H9 (cell line): ENCODE results near the gene MOCOS. TPM values are rescaled to one million over a fixed set of nuclear protein-coding genes. Genes with fewer than 3 reads are reported as not detected.

Experiments
- DNase-seq: peaks from one replicate; pipeline ENCODE4 v3.0.0-alpha.2; 2017
- H2AFZ ChIP-seq: one replicate; pipeline ENCODE4 v1.6.1; 2013; ENCODE audit warnings: mild to moderate bottlenecking, low read length, control low read depth, moderate library complexity
- H2AK5ac ChIP-seq: 2 replicates; pipeline ENCODE4 v1.6.1; 2013; ENCODE audit warnings: low read length, control low read depth, mixed read lengths; ENCODE audit not compliant: insufficient read length
- H2BK120ac ChIP-seq: one replicate; pipeline ENCODE4 v1.6.1; 2013; ENCODE audit warnings: low read depth, mild to moderate bottlenecking, low read length, control low read depth, inconsistent platforms; ENCODE audit not compliant: poor library complexity, severe bottlenecking
- H2BK12ac ChIP-seq: 2 replicates; pipeline ENCODE4 v1.6.1; 2013; ENCODE audit warnings: low read length, control low read depth, mixed read lengths, low read depth; ENCODE audit not compliant: insufficient read length
- H2BK15ac ChIP-seq: 2 replicates; pipeline ENCODE4 v1.6.1; 2013; ENCODE audit warnings: low read depth, low read length, control low read depth
- H2BK20ac ChIP-seq: one replicate; pipeline ENCODE4 v1.6.1; 2013; ENCODE audit warnings: low read depth, mild to moderate bottlenecking, low read length, control low read depth, inconsistent platforms; ENCODE audit not compliant: poor library complexity, severe bottlenecking
- H2BK5ac ChIP-seq: 2 replicates; pipeline ENCODE4 v1.6.1; 2013; ENCODE audit warnings: low read length, control low read depth, mixed read lengths; ENCODE audit not compliant: insufficient read length
- H3K14ac ChIP-seq: 2 replicates; pipeline ENCODE4 v1.6.1; 2013; ENCODE audit warnings: low read length, control low read depth; ENCODE audit not compliant: insufficient read depth
- H3K18ac ChIP-seq: 2 replicates; pipeline ENCODE4 v1.6.1; 2013; ENCODE audit warnings: low read depth, mild to moderate bottlenecking, mixed read lengths, low read length, control low read depth; ENCODE audit not compliant: insufficient read length
- H3K23ac ChIP-seq: 2 replicates; pipeline ENCODE4 v1.6.1; 2013; ENCODE audit warnings: low read length, control low read depth, mixed read lengths, low read depth; ENCODE audit not compliant: insufficient read length
- H3K23me2 ChIP-seq: 2 replicates; pipeline ENCODE4 v1.6.1; 2013; ENCODE audit warnings: low read depth, mild to moderate bottlenecking, mixed read lengths, low read length, control low read depth; ENCODE audit not compliant: insufficient read length, poor library complexity, severe bottlenecking
- H3K27ac ChIP-seq: 2 replicates; pipeline ENCODE4 v1.5.1; 2013; ENCODE audit warnings: low read length, control low read depth, mixed read lengths, low read depth; ENCODE audit not compliant: insufficient read length
- H3K27me3 ChIP-seq: 2 replicates; pipeline ENCODE4 v1.6.1; 2013; ENCODE audit warnings: low read length, control low read depth, inconsistent platforms; ENCODE audit not compliant: insufficient read depth
- H3K4ac ChIP-seq: 2 replicates; pipeline ENCODE4 v1.6.1; 2013; ENCODE audit warnings: low read depth, mild to moderate bottlenecking, control low read depth, inconsistent platforms, low read length, moderate library complexity
- H3K4me1 ChIP-seq: 2 replicates; pipeline ENCODE4 v1.6.1; 2013; ENCODE audit warnings: low read length, control low read depth, inconsistent platforms; ENCODE audit not compliant: insufficient read depth
- H3K4me2 ChIP-seq: 2 replicates; pipeline ENCODE4 v1.6.1; 2013; ENCODE audit warnings: low read length, control low read depth, mixed read lengths; ENCODE audit not compliant: insufficient read length, insufficient read depth
- H3K56ac ChIP-seq: 2 replicates; pipeline ENCODE4 v1.6.1; 2013; ENCODE audit warnings: low read depth, mild to moderate bottlenecking, mixed read lengths, low read length, control low read depth; ENCODE audit not compliant: insufficient read length
- H3K79me1 ChIP-seq: 2 replicates; pipeline ENCODE4 v1.6.1; 2013; ENCODE audit warnings: low read depth, mild to moderate bottlenecking, moderate library complexity, low read length, control low read depth, inconsistent platforms; ENCODE audit not compliant: insufficient read depth, poor library complexity, severe bottlenecking
- H3K79me2 ChIP-seq: 2 replicates; pipeline ENCODE4 v1.6.1; 2013; ENCODE audit warnings: low read length, control low read depth, inconsistent platforms; ENCODE audit not compliant: insufficient read depth
- H3K9ac ChIP-seq: 2 replicates; pipeline ENCODE4 v1.6.1; 2013; ENCODE audit warnings: low read length, control low read depth, mixed read lengths; ENCODE audit not compliant: insufficient read length; ENCODE audit errors: extremely low read depth
- H3K9me3 ChIP-seq: one replicate; pipeline ENCODE4 v1.6.1; 2013; ENCODE audit warnings: low read depth, low read length, inconsistent platforms; ENCODE audit not compliant: control insufficient read depth
- H3T11ph ChIP-seq: one replicate; pipeline ENCODE4 v1.6.1; 2013; ENCODE audit warnings: mild to moderate bottlenecking, low read length, control low read depth, inconsistent platforms
- H4K20me1 ChIP-seq: one replicate; pipeline ENCODE4 v1.6.1; 2013; ENCODE audit not compliant: control insufficient read depth, insufficient read length, insufficient read depth
- H4K5ac ChIP-seq: 2 replicates; pipeline ENCODE4 v1.6.1; 2013; ENCODE audit warnings: low read depth, mild to moderate bottlenecking, mixed read lengths, low read length, control low read depth; ENCODE audit not compliant: insufficient read length
- H4K8ac ChIP-seq: replicated peaks from 2 replicates; pipeline ENCODE4 v1.6.1; 2013; ENCODE audit warnings: low read length, control low read depth, mixed read lengths, low read depth; ENCODE audit not compliant: insufficient read length
- H4K91ac ChIP-seq: 2 replicates; pipeline ENCODE4 v1.6.1; 2013; ENCODE audit warnings: low read depth, mild to moderate bottlenecking, moderate library complexity, mixed read lengths, low read length, control low read depth; ENCODE audit not compliant: insufficient read length
- H3K27ac Mint-ChIP-seq, 3 experiments: 2 replicates in 2 of 3; 3 replicates in 1 of 3; pipeline ENCODE4 v1.8.0; 2020 to 2021; ENCODE audit warnings: mixed read lengths in 3 of 3, mild to moderate bottlenecking in 1 of 3, moderate library complexity in 1 of 3
- H3K27me3 Mint-ChIP-seq: 2 replicates; pipeline ENCODE4 v1.8.0; 2021; ENCODE audit warnings: low read depth, mild to moderate bottlenecking, moderate library complexity, mixed read lengths
- H3K36me3 Mint-ChIP-seq, 3 experiments: 2 replicates in 2 of 3; 3 replicates in 1 of 3; pipeline ENCODE4 v1.8.0; 2020 to 2021; ENCODE audit warnings: low read depth in 3 of 3, mixed read lengths in 3 of 3; ENCODE audit not compliant: insufficient read depth in 1 of 3
- H3K4me1 Mint-ChIP-seq, 2 experiments: 2 replicates each; pipeline ENCODE4 v1.8.0; 2020; ENCODE audit warnings: mixed read lengths in 2 of 2
- H3K4me3 Mint-ChIP-seq, 2 experiments: 2 replicates in 1 of 2; 3 replicates in 1 of 2; pipeline ENCODE4 v1.8.0; 2020 to 2021; ENCODE audit warnings: mild to moderate bottlenecking in 2 of 2, mixed read lengths in 2 of 2, moderate library complexity in 1 of 2
- H3K9me3 Mint-ChIP-seq, 2 experiments: 2 replicates in 1 of 2; 3 replicates in 1 of 2; pipeline ENCODE4 v1.8.0; 2020; ENCODE audit warnings: mild to moderate bottlenecking in 2 of 2, mixed read lengths in 2 of 2, moderate library complexity in 1 of 2
- total RNA-seq: library from RNA; stranded (reverse); gene quantifications from 2 replicates; pipeline ENCODE4 v1.2.1, GENCODE V29; 2021
- TF ChIP-seq, protein P1 (sequence below): fragments of 200-600 bp; sonication (generic); conservative IDR thresholded peaks from 3 replicates; pipeline ENCODE4 v1.8.0; 2021; ENCODE audit warnings: antibody characterized with exemption, mild to moderate bottlenecking

Gene MOCOS
- total RNA-seq, 1 experiment from 2014 or later = 6.0 TPM

DNA sequence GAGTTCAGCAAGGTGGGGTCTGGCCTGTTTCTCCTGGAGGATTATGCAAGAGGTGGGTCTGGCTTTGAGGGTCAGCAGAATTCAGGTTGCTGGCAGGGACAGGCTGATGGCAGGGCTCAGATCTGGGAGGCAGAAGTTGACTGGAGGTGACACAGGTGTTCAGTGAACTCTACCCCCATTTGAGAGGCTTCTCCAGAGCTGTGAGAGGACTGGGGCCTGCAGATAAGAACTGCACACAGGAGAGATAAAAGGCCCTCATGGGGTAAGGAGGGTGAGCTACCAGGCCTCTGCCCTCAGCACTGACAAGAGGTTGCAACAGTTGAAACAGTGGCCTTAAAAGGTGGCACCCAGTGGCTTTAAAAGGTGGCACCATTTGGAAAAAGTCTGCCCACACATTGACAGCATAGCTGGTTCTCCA lies 13.1 kb downstream of the MOCOS start:
- H3K27ac Mint-ChIP-seq = no peak overlapping the region
- no peak overlapping the region for H3K4me3 Mint-ChIP-seq
- Histone ChIP-seq H3K4me1 (no peaks in the 10 kb centered on the region), H3K27me3 (no peaks in the 10 kb centered on the region), H2AFZ (no peak overlapping the region), H3K9ac (no peak overlapping the region), H3K56ac (no peak overlapping the region), H3K79me2 (no peaks in the 10 kb centered on the region), H3T11ph (no peak overlapping the region), H3K18ac (no peak overlapping the region), H2BK15ac (no peak overlapping the region), H2BK5ac (no peak overlapping the region), H2BK12ac (no peak overlapping the region), H3K14ac (no peak overlapping the region), H2BK120ac (no peak overlapping the region), H3K4ac (no peak overlapping the region), H3K23ac (no peak overlapping the region), H4K5ac (no peak overlapping the region), H3K9me3 (no peaks in the 10 kb centered on the region), H3K79me1 (no peaks in the 10 kb centered on the region), H3K4me2 (no peak overlapping the region), H4K8ac (no peak overlapping the region), H2AK5ac (no peak overlapping the region), H4K91ac (no peak overlapping the region), H4K20me1 (no peaks in the 10 kb centered on the region), H3K23me2 (no peaks in the 10 kb centered on the region), H2BK20ac (no peak overlapping the region), H3K27ac (no peak overlapping the region)
- no peaks in the 10 kb centered on the region for H3K27me3 Mint-ChIP-seq
- DNase-seq = no peak
- TF ChIP-seq, protein P1, sequence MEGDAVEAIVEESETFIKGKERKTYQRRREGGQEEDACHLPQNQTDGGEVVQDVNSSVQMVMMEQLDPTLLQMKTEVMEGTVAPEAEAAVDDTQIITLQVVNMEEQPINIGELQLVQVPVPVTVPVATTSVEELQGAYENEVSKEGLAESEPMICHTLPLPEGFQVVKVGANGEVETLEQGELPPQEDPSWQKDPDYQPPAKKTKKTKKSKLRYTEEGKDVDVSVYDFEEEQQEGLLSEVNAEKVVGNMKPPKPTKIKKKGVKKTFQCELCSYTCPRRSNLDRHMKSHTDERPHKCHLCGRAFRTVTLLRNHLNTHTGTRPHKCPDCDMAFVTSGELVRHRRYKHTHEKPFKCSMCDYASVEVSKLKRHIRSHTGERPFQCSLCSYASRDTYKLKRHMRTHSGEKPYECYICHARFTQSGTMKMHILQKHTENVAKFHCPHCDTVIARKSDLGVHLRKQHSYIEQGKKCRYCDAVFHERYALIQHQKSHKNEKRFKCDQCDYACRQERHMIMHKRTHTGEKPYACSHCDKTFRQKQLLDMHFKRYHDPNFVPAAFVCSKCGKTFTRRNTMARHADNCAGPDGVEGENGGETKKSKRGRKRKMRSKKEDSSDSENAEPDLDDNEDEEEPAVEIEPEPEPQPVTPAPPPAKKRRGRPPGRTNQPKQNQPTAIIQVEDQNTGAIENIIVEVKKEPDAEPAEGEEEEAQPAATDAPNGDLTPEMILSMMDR = no peak
- H3K9me3 Mint-ChIP-seq = no peaks in the 10 kb centered on the region
- H3K36me3 Mint-ChIP-seq = peaks cover 6 to 14% (median 12%) of the 10 kb centered on the region in 3 experiments; a peak in 5 of 7 replicates
- no peaks in the 10 kb centered on the region for H3K4me1 Mint-ChIP-seq
